ENCODE measurements around the gene KRT79. TPM values are rescaled to one million over a fixed set of nuclear protein-coding genes. Genes with fewer than 3 reads are reported as not detected.

KRT79 gene
- total RNA-seq, 1 donor from 2014 or later, result not detected

GRCh38 chr12:52787324-52788191, 46.6 kb downstream of the KRT79 start:
- no peak for ATAC-seq

GRCh38 chr12:52784909-52785308, 49.2 kb downstream of the KRT79 start:
- no peak for ATAC-seq
- no peak for DNase-seq (ENCODE audit: low spot score)
- intact Hi-C loops (cut with DNase I), result no loop called here

More at GRCh38 chr12:52787324-52788191, 46.6 kb downstream of the KRT79 start:
- intact Hi-C loops (cut with DNase I), result no loop called here
- no peak for DNase-seq (ENCODE audit: low spot score)

GRCh38 chr12:52783563-52784316, 50.4 kb downstream of the KRT79 start:
- no peak for ATAC-seq
- intact Hi-C loops (cut with DNase I), result no loop called here

GRCh38 chr12:52782502-52782901, 51.6 kb downstream of the KRT79 start:
- DNase-seq (ENCODE audit: low spot score) (no peak), ATAC-seq (no peak)
- intact Hi-C loops (cut with DNase I), result no loop called here

More at GRCh38 chr12:52783563-52784316, 50.4 kb downstream of the KRT79 start:
- no peak for DNase-seq (ENCODE audit: low spot score)

GRCh38 chr12:52781399-52782082, 52.6 kb downstream of the KRT79 start:
- DNase-seq (ENCODE audit: low spot score), result no peak
- no peak for ATAC-seq
- intact Hi-C loops (cut with DNase I), result no loop called here

GRCh38 chr12:52779914-52780313, 54.2 kb downstream of the KRT79 start:
- DNase-seq (ENCODE audit: low spot score), result no peak
- ATAC-seq, result no peak
- intact Hi-C loops (cut with DNase I), result no loop called here

- ATAC-seq (no peak), DNase-seq (ENCODE audit: low spot score) (no peak)
- intact Hi-C loops (cut with DNase I), result no loop called here
Observed at GRCh38 chr12:52778833-52779232, 55.3 kb downstream of the KRT79 start.

GRCh38 chr12:52777566-52777965, 56.5 kb downstream of the KRT79 start:
- intact Hi-C loops (cut with DNase I), result no loop called here
- DNase-seq (ENCODE audit: low spot score) (no peak), ATAC-seq (no peak)

- DNase-seq (ENCODE audit: low spot score) (no peak), ATAC-seq (no peak)
Observed at GRCh38 chr12:52776913-52777395, 57.2 kb downstream of the KRT79 start, which contains the start of gene KRT76. Gene KRT76 (minus strand): TSS chr12:52777345. CDS start chr12:52777291, 54 bp downstream.

GRCh38 chr12:52776435-52776834, 57.7 kb downstream of the KRT79 start:
- DNase-seq (ENCODE audit: low spot score), result no peak
- intact Hi-C loops (cut with DNase I), result no loop called here

More at GRCh38 chr12:52776913-52777395, 57.2 kb downstream of the KRT79 start, which contains the start of gene KRT76:
- intact Hi-C loops (cut with DNase I), result no loop called here

GRCh38 chr12:52774629-52775250, 59.4 kb downstream of the KRT79 start:
- intact Hi-C loops (cut with DNase I), result no loop called here
- DNase-seq (ENCODE audit: low spot score) (no peak), ATAC-seq (no peak)

More at GRCh38 chr12:52776435-52776834, 57.7 kb downstream of the KRT79 start:
- ATAC-seq, result no peak

- no peak for ATAC-seq
- DNase-seq (ENCODE audit: low spot score), result no peak
- intact Hi-C loops (cut with DNase I), result no loop called here
Observed at GRCh38 chr12:52772772-52773171, 61.3 kb downstream of the KRT79 start.

GRCh38 chr12:52772188-52772587, 61.9 kb downstream of the KRT79 start:
- intact Hi-C loops (cut with DNase I), result no loop called here

GRCh38 chr12:52771505-52771904, 62.6 kb downstream of the KRT79 start:
- ATAC-seq (no peak), DNase-seq (ENCODE audit: low spot score) (no peak)
- intact Hi-C loops (cut with DNase I), result no loop called here

More at GRCh38 chr12:52772188-52772587, 61.9 kb downstream of the KRT79 start:
- ATAC-seq (no peak), DNase-seq (ENCODE audit: low spot score) (no peak)

Other genes starting within 250 kb of the KRT79 start
- gene KRT72, start 232.8 kb downstream of the KRT79 start, total RNA-seq, result 0.18 TPM
- not detected for gene KRT73, start 215.8 kb downstream of the KRT79 start, total RNA-seq
- gene KRT2, start 182.1 kb downstream of the KRT79 start, total RNA-seq, result not detected
- 1.3 TPM for gene KRT1, start 153.9 kb downstream of the KRT79 start, total RNA-seq
- gene KRT77, start 130.8 kb downstream of the KRT79 start, total RNA-seq, result not detected
- gene KRT76, start 57.0 kb downstream of the KRT79 start, total RNA-seq, result not detected
- not detected for gene KRT3, start 38.2 kb downstream of the KRT79 start, total RNA-seq
- gene KRT4, start 20.2 kb downstream of the KRT79 start, total RNA-seq, result not detected
- not detected for gene KRT78, start 14.7 kb upstream of the KRT79 start, total RNA-seq
- 9.6 TPM for gene KRT8, start 70.8 kb upstream of the KRT79 start, total RNA-seq
- 8.8 TPM for gene KRT18, start 114.8 kb upstream of the KRT79 start, total RNA-seq
- 522 TPM for gene EIF4B, start 172.1 kb upstream of the KRT79 start, total RNA-seq
- 265 TPM for gene TNS2, start 215.8 kb upstream of the KRT79 start, total RNA-seq
- 61.0 TPM for gene SPRYD3, start 245.1 kb upstream of the KRT79 start, total RNA-seq

Measured in sciatic nerve (tissue), 2 donors.